ENCODE results near the gene GNAT1. TPM values are rescaled to one million over a fixed set of nuclear protein-coding genes. Genes with fewer than 3 reads are reported as not detected.

GNAT1 gene
- total and polyA plus RNA-seq, 2 of the 13 experiments (the other 11 are each of a cell fraction or from before 2014, with no cell fraction given): 0.15 TPM; not detected in 1

DNA sequence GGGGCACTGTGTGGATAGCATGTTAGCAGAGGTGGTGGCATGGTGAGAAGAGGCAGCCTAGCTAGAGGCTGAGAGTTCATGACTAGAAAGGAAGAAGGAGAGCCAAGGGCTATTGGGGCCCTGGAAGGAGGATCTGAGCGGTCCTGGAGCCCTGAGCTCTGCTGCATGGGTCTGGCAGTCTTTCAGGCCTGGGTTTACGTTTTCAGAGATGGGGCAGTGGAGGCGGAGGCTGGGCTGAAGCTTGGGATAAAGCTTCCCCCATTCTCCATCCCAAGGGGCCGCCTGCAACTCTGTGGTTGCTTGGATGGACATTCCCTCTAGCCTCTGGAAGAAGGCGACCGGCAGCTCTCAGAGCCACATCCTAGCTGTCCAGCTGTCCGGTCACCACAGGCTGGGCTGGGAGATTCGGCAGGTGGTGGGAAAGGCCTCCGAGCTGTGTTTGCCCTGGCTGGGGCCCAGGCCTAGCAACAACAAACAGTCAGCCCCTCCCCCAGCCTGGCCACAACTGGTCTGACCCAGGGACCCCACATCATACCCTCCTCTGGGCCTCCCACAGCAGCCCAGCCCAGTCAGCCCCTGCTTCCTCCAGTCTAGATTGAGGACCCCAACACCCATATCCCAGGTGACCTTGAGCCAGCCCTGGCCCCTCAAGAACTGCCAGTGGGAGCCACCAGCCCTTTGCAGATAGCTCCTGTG, 11.9 kb downstream of the GNAT1 start (continued):
- TF ChIP-seq, protein P1, sequence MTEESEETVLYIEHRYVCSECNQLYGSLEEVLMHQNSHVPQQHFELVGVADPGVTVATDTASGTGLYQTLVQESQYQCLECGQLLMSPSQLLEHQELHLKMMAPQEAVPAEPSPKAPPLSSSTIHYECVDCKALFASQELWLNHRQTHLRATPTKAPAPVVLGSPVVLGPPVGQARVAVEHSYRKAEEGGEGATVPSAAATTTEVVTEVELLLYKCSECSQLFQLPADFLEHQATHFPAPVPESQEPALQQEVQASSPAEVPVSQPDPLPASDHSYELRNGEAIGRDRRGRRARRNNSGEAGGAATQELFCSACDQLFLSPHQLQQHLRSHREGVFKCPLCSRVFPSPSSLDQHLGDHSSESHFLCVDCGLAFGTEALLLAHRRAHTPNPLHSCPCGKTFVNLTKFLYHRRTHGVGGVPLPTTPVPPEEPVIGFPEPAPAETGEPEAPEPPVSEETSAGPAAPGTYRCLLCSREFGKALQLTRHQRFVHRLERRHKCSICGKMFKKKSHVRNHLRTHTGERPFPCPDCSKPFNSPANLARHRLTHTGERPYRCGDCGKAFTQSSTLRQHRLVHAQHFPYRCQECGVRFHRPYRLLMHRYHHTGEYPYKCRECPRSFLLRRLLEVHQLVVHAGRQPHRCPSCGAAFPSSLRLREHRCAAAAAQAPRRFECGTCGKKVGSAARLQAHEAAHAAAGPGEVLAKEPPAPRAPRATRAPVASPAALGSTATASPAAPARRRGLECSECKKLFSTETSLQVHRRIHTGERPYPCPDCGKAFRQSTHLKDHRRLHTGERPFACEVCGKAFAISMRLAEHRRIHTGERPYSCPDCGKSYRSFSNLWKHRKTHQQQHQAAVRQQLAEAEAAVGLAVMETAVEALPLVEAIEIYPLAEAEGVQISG (CRISPR knock-in tag; IDR thresholded peaks at IDR 0.05): no peak; the same call in 1 of the 2 replicates
- TF ChIP-seq MED8 (CRISPR knock-in tag; IDR thresholded peaks at IDR 0.05; ENCODE audit: insufficient replicate concordance) (peak; percentile 38), KLF6 (CRISPR knock-in tag; IDR thresholded peaks at IDR 0.05) (no peak), SMC3 (IDR thresholded peaks at IDR 0.05; ENCODE audit: low read length) (no peak), ZNF768 (CRISPR knock-in tag; IDR thresholded peaks at IDR 0.05) (peak; percentile 38; the same call in 1 of the 2 replicates), ZNF441 (CRISPR knock-in tag; IDR thresholded peaks at IDR 0.05; ENCODE audit: borderline replicate concordance) (no peak)
- TF ChIP-seq, protein P2, sequence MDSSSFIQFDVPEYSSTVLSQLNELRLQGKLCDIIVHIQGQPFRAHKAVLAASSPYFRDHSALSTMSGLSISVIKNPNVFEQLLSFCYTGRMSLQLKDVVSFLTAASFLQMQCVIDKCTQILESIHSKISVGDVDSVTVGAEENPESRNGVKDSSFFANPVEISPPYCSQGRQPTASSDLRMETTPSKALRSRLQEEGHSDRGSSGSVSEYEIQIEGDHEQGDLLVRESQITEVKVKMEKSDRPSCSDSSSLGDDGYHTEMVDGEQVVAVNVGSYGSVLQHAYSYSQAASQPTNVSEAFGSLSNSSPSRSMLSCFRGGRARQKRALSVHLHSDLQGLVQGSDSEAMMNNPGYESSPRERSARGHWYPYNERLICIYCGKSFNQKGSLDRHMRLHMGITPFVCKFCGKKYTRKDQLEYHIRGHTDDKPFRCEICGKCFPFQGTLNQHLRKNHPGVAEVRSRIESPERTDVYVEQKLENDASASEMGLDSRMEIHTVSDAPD (CRISPR knock-in tag; IDR thresholded peaks at IDR 0.05): no peak
- TF ChIP-seq, protein P3, sequence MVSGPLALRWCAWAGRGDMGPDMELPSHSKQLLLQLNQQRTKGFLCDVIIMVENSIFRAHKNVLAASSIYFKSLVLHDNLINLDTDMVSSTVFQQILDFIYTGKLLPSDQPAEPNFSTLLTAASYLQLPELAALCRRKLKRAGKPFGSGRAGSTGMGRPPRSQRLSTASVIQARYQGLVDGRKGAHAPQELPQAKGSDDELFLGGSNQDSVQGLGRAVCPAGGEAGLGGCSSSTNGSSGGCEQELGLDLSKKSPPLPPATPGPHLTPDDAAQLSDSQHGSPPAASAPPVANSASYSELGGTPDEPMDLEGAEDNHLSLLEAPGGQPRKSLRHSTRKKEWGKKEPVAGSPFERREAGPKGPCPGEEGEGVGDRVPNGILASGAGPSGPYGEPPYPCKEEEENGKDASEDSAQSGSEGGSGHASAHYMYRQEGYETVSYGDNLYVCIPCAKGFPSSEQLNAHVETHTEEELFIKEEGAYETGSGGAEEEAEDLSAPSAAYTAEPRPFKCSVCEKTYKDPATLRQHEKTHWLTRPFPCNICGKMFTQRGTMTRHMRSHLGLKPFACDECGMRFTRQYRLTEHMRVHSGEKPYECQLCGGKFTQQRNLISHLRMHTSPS (CRISPR knock-in tag; IDR thresholded peaks at IDR 0.05; ENCODE audit: low read depth): peak; percentile 70; the same call in 1 of the 2 replicates
- TF ChIP-seq, protein P4, sequence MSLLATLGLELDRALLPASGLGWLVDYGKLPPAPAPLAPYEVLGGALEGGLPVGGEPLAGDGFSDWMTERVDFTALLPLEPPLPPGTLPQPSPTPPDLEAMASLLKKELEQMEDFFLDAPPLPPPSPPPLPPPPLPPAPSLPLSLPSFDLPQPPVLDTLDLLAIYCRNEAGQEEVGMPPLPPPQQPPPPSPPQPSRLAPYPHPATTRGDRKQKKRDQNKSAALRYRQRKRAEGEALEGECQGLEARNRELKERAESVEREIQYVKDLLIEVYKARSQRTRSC (CRISPR knock-in tag; IDR thresholded peaks at IDR 0.05; ENCODE audit: low read depth): no peak
- TF ChIP-seq, protein P5, sequence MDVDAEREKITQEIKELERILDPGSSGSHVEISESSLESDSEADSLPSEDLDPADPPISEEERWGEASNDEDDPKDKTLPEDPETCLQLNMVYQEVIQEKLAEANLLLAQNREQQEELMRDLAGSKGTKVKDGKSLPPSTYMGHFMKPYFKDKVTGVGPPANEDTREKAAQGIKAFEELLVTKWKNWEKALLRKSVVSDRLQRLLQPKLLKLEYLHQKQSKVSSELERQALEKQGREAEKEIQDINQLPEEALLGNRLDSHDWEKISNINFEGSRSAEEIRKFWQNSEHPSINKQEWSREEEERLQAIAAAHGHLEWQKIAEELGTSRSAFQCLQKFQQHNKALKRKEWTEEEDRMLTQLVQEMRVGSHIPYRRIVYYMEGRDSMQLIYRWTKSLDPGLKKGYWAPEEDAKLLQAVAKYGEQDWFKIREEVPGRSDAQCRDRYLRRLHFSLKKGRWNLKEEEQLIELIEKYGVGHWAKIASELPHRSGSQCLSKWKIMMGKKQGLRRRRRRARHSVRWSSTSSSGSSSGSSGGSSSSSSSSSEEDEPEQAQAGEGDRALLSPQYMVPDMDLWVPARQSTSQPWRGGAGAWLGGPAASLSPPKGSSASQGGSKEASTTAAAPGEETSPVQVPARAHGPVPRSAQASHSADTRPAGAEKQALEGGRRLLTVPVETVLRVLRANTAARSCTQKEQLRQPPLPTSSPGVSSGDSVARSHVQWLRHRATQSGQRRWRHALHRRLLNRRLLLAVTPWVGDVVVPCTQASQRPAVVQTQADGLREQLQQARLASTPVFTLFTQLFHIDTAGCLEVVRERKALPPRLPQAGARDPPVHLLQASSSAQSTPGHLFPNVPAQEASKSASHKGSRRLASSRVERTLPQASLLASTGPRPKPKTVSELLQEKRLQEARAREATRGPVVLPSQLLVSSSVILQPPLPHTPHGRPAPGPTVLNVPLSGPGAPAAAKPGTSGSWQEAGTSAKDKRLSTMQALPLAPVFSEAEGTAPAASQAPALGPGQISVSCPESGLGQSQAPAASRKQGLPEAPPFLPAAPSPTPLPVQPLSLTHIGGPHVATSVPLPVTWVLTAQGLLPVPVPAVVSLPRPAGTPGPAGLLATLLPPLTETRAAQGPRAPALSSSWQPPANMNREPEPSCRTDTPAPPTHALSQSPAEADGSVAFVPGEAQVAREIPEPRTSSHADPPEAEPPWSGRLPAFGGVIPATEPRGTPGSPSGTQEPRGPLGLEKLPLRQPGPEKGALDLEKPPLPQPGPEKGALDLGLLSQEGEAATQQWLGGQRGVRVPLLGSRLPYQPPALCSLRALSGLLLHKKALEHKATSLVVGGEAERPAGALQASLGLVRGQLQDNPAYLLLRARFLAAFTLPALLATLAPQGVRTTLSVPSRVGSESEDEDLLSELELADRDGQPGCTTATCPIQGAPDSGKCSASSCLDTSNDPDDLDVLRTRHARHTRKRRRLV (CRISPR knock-in tag; IDR thresholded peaks at IDR 0.05): no peak
- TF ChIP-seq, protein P6, sequence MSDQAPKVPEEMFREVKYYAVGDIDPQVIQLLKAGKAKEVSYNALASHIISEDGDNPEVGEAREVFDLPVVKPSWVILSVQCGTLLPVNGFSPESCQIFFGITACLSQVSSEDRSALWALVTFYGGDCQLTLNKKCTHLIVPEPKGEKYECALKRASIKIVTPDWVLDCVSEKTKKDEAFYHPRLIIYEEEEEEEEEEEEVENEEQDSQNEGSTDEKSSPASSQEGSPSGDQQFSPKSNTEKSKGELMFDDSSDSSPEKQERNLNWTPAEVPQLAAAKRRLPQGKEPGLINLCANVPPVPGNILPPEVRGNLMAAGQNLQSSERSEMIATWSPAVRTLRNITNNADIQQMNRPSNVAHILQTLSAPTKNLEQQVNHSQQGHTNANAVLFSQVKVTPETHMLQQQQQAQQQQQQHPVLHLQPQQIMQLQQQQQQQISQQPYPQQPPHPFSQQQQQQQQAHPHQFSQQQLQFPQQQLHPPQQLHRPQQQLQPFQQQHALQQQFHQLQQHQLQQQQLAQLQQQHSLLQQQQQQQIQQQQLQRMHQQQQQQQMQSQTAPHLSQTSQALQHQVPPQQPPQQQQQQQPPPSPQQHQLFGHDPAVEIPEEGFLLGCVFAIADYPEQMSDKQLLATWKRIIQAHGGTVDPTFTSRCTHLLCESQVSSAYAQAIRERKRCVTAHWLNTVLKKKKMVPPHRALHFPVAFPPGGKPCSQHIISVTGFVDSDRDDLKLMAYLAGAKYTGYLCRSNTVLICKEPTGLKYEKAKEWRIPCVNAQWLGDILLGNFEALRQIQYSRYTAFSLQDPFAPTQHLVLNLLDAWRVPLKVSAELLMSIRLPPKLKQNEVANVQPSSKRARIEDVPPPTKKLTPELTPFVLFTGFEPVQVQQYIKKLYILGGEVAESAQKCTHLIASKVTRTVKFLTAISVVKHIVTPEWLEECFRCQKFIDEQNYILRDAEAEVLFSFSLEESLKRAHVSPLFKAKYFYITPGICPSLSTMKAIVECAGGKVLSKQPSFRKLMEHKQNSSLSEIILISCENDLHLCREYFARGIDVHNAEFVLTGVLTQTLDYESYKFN (CRISPR knock-in tag; conservative IDR thresholded peaks at IDR 0.05): peak; percentile 94

Data from HepG2 (cell line).